HepG2 (cell line): Measurements from ENCODE around the gene INO80B. TPM values are rescaled to one million over a fixed set of nuclear protein-coding genes. Genes with fewer than 3 reads are reported as not detected.

Experiments
- ARNT ChIP-seq: fragments of 450-650 bp; IDR thresholded peaks from 2 replicates; pipeline ENCODE4 v1.6.1; 2017
- ATM ChIP-seq: fragments of 450-650 bp; IDR thresholded peaks from 2 replicates; pipeline ENCODE4 v1.7.1; 2017; ENCODE audit warnings: mild to moderate bottlenecking, borderline replicate concordance
- BATF2 ChIP-seq: sonication (generic); formaldehyde crosslinking; IDR thresholded peaks from 2 replicates; pipeline ENCODE4 v1.8.0; 2022; ENCODE audit warnings: mild to moderate bottlenecking, missing genetic modification reagents, moderate library complexity
- CC2D1A ChIP-seq: sonication (generic); formaldehyde crosslinking; IDR thresholded peaks from 2 replicates; pipeline ENCODE4 v1.8.1; 2023; ENCODE audit warnings: mild to moderate bottlenecking, missing genetic modification reagents
- EED ChIP-seq: sonication (generic); formaldehyde crosslinking; IDR thresholded peaks from 2 replicates; pipeline ENCODE4 v1.5.0; 2020; ENCODE audit warnings: mild to moderate bottlenecking, missing genetic modification reagents
- ETS1 ChIP-seq: sonication (generic); formaldehyde crosslinking; IDR thresholded peaks from 2 replicates; pipeline ENCODE4 v1.4.0; 2020; ENCODE audit warnings: missing genetic modification reagents
- ETV5 ChIP-seq: IDR thresholded peaks from 2 replicates; pipeline ENCODE4 v1.6.1; 2018; ENCODE audit warnings: missing biosample characterization, missing genetic modification reagents, inconsistent platforms, borderline replicate concordance
- GPBP1L1 ChIP-seq: sonication (generic); formaldehyde crosslinking; IDR thresholded peaks from 2 replicates; pipeline ENCODE4 v1.5.0; 2020; ENCODE audit warnings: mild to moderate bottlenecking, missing genetic modification reagents
- GRHL1 ChIP-seq: sonication (generic); formaldehyde crosslinking; conservative IDR thresholded peaks from 2 replicates; pipeline ENCODE4 v1.8.0; 2022; ENCODE audit warnings: missing genetic modification reagents
- HIVEP1 ChIP-seq: sonication (generic); formaldehyde crosslinking; IDR thresholded peaks from 2 replicates; pipeline ENCODE4 v1.4.0; 2020; ENCODE audit warnings: mild to moderate bottlenecking, missing genetic modification reagents
- HNF4A ChIP-seq: sonication (generic); formaldehyde crosslinking; IDR thresholded peaks from 2 replicates; pipeline ENCODE4 v1.4.0; 2020; ENCODE audit warnings: missing genetic modification reagents
- RBM22 ChIP-seq: fragments of 200-400 bp; formaldehyde crosslinking; optimal IDR thresholded peaks from 2 replicates; pipeline ENCODE3; 2017; ENCODE audit warnings: mild to moderate bottlenecking, low read length, moderate library complexity
- SKIL ChIP-seq: sonication (generic); formaldehyde crosslinking; IDR thresholded peaks from 2 replicates; pipeline ENCODE4 v1.8.0; 2022; ENCODE audit warnings: missing genetic modification reagents, mild to moderate bottlenecking, moderate library complexity, borderline replicate concordance
- XBP1 ChIP-seq: sonication (generic); formaldehyde crosslinking; IDR thresholded peaks from 2 replicates; pipeline ENCODE4 v1.5.0; 2020; ENCODE audit warnings: missing genetic modification reagents
- YY1 ChIP-seq: IDR thresholded peaks from 2 replicates; pipeline ENCODE4 v1.6.1; 2011; ENCODE audit warnings: low read length, low read depth, moderate library complexity, mild to moderate bottlenecking; ENCODE audit not compliant: insufficient read depth, insufficient replicate concordance
- ZNF20 ChIP-seq: sonication (generic); formaldehyde crosslinking; IDR thresholded peaks from 2 replicates; pipeline ENCODE4 v1.4.0; 2020; ENCODE audit warnings: mild to moderate bottlenecking, moderate library complexity, missing genetic modification reagents
- ZNF451 ChIP-seq: sonication (generic); formaldehyde crosslinking; IDR thresholded peaks from 2 replicates; pipeline ENCODE4 v1.5.0; 2020; ENCODE audit warnings: mild to moderate bottlenecking, missing genetic modification reagents
- ZNF546 ChIP-seq: sonication (generic); formaldehyde crosslinking; conservative IDR thresholded peaks from 2 replicates; pipeline ENCODE4 v1.8.1; 2023; ENCODE audit warnings: mild to moderate bottlenecking, missing genetic modification reagents
- ZNF556 ChIP-seq: sonication (generic); formaldehyde crosslinking; IDR thresholded peaks from 2 replicates; pipeline ENCODE4 v1.4.0; 2020; ENCODE audit warnings: mild to moderate bottlenecking, missing genetic modification reagents, borderline replicate concordance
- ZNF577 ChIP-seq: sonication (generic); formaldehyde crosslinking; IDR thresholded peaks from 2 replicates; pipeline ENCODE4 v1.4.0; 2020; ENCODE audit warnings: mild to moderate bottlenecking, low read depth, missing genetic modification reagents, borderline replicate concordance
- ZNF605 ChIP-seq: sonication (generic); formaldehyde crosslinking; IDR thresholded peaks from 2 replicates; pipeline ENCODE4 v1.8.0; 2022; ENCODE audit warnings: mild to moderate bottlenecking, missing genetic modification reagents
- ZSCAN29 ChIP-seq: sonication (generic); formaldehyde crosslinking; conservative IDR thresholded peaks from 2 replicates; pipeline ENCODE4 v1.4.0; 2020; ENCODE audit warnings: mild to moderate bottlenecking, missing genetic modification reagents
- ZSCAN9 ChIP-seq: IDR thresholded peaks from 2 replicates; pipeline ENCODE4 v1.6.1; 2016; ENCODE audit warnings: borderline replicate concordance
- polyA plus RNA-seq, 8 experiments: library from polyadenylated mRNA; depleted of rRNA in 3 of 8; stranded (reverse) in 7 of 8; unstranded in 1 of 8; fragments of >200 nt; fragmentation: Illumina TruSeq in 4 of 8; extraction: Trizol in 4 of 8; gene quantifications; 2 replicates each; pipeline versions ENCODE4 v1.2.1 to v1.2.3, GENCODE V29; 2011 to 2016; ENCODE audit warnings: low read depth in 4 of 8, missing spikeins in 1 of 8, mixed read lengths in 1 of 8; ENCODE audit not compliant: insufficient read depth in 1 of 8
- total RNA-seq, 5 experiments: library from RNA; depleted of rRNA; stranded (reverse); fragments of >200 nt; fragmentation: Illumina TruSeq; extraction: Trizol; gene quantifications; 2 replicates each; pipeline ENCODE4 v1.2.3, GENCODE V29; 2016; ENCODE audit warnings: low read depth in 1 of 5

INO80B gene
- total and polyA plus RNA-seq, 2 of the 13 experiments (the other 11 are each of a cell fraction or from before 2014, with no cell fraction given), result 6.2 to 14.5 TPM

- TF ChIP-seq CC2D1A (CRISPR knock-in tag), result no peak
- TF ChIP-seq ATM, result no peak
- TF ChIP-seq ZSCAN29, result no peak
- TF ChIP-seq ZNF577 (CRISPR knock-in tag), result no peak
- TF ChIP-seq ZNF451, result no peak
- no peak for TF ChIP-seq XBP1 (CRISPR knock-in tag)
- no peak for TF ChIP-seq GRHL1 (CRISPR knock-in tag)
- no peak for TF ChIP-seq GPBP1L1 (CRISPR knock-in tag)
- no peak for TF ChIP-seq ZNF20 (CRISPR knock-in tag)
- no peak for TF ChIP-seq RBM22
- TF ChIP-seq ETV5 (CRISPR knock-in tag), result no peak
- peak; percentile 92 for TF ChIP-seq HNF4A
- no peak for TF ChIP-seq ZNF556 (CRISPR knock-in tag)
- no peak for TF ChIP-seq EED (CRISPR knock-in tag)
- TF ChIP-seq HIVEP1, result no peak
- TF ChIP-seq ZNF605, result peak; percentile 85
- no peak for TF ChIP-seq YY1
- no peak; the same call in 1 of the 2 replicates for TF ChIP-seq SKIL (CRISPR knock-in tag)
- TF ChIP-seq ZSCAN9 (CRISPR knock-in tag), result peak; percentile 73; the same call in 1 of the 2 replicates
- TF ChIP-seq BATF2 (CRISPR knock-in tag), result no peak
- no peak for TF ChIP-seq ETS1
- TF ChIP-seq ARNT, result no peak
- no peak for TF ChIP-seq ZNF546 (CRISPR knock-in tag)
These were observed 7.5 kb upstream of the INO80B start (continued) for GRCh38 chr2:74447230-74447999.
